HG03342 (cell line): ENCODE data around the gene PITX1.

Source experiments
- ATAC-seq: cut with Tn5 transposase; IDR thresholded peaks from one replicate; pipeline ENCODE4 v1.9.1; 2021; ENCODE audit warnings: mild to moderate bottlenecking, moderate library complexity; ENCODE audit not compliant: unreplicated experiment

The PITX1 gene

DNA sequence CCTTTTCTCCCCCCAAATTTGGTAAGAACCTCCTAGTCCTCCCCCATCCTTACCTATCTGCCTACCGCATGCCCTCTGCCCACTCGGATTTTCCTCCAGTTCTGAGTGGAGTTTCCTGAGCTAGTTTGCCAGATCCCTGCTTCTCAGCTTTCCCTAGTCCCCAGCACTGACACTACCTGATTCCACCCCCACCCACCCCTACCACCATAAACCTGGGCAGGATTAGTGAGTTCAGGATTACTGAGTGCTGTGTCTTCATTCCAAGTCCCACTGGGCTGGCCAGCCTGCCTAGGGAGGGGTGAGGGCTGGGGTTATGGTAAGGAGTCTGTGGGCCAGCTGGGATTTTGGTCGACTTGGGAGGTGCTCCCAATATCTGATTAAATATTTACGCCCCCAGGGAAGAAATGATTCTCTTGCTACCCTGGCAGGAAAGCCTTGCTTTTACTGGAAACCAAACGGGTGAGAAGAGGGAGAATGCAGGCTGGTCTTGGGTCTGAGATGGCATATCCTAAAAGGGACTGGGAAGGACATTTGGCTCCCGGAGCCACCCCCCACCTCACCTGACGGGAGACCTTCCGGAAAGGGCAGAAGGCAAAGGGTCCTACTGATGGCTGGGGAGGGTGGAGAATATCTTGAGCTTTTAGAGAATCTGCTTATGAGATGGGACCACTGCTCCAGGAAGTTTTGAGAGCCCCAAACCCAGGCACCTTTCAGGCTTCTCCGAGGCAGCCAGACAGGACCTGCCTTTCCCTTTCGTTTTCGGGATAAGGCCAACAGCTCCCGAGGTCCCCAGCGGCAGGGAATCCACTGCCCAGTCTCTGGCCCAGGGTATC lies 3.7 kb downstream of the PITX1 start:
- no peak for ATAC-seq

DNA sequence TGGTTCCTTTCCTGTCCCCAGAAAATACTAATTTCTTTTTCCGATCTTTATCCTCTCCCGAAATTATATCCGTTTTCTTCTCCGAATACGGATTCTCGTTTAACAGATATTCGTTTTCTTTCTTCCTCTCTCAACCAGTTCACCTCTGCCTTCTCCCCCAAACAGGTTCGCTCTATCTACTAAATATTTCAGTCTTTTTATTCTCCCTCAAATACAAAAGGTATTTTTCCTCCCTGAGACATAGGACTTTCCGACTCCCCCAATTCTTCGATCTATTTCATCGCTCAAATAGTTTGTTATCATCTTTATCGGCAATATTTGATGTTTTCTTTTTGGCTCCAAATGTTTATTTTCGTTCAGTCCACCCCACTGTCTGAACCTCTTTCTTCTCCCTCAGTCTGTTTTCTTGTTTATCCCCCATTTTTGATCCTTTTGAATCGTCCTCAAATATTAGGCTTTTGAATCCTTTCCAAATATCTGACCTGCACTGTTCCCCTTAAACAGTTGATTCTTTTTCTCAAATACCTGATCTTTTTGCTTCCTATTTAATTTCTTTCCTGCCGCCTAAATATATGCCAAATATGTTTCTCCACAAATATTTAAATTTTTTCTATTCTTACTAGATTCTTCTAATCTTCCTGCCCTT lies 4.4 kb downstream of the PITX1 start:
- no peak for ATAC-seq

DNA sequence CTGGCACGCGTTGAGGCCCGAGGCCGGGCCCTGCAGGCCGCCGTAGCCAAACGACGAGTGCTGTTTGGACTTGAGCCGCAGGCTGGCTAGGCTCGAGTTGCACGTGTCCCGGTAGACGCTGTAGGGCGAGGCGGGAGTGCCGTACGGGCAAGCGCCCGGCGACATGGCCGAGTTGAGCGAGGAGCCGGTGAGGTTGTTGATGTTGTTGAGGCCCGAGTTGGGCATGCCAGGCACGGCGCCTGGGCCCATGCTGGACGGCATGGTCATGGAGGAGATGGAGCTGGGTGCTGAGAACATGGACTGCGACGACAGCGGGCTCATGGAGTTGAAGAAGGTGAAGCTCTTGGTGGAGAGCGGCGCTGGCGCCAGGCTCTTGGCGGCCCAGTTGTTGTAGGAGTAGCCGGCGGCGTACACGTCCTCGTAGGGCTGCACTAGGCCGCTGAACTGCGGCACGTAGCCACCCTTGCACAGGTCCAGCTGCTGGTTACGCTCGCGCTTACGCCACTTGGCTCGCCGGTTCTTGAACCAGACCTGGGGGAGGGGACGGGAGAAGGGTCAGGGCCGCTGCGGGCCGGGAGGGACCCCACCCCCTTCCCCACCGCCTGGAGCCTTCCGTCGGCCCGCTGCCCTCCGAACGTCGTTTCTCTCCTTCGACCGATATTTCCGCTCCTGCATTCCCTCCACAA lies 5.1 kb downstream of the PITX1 start:
- no peak for ATAC-seq

DNA sequence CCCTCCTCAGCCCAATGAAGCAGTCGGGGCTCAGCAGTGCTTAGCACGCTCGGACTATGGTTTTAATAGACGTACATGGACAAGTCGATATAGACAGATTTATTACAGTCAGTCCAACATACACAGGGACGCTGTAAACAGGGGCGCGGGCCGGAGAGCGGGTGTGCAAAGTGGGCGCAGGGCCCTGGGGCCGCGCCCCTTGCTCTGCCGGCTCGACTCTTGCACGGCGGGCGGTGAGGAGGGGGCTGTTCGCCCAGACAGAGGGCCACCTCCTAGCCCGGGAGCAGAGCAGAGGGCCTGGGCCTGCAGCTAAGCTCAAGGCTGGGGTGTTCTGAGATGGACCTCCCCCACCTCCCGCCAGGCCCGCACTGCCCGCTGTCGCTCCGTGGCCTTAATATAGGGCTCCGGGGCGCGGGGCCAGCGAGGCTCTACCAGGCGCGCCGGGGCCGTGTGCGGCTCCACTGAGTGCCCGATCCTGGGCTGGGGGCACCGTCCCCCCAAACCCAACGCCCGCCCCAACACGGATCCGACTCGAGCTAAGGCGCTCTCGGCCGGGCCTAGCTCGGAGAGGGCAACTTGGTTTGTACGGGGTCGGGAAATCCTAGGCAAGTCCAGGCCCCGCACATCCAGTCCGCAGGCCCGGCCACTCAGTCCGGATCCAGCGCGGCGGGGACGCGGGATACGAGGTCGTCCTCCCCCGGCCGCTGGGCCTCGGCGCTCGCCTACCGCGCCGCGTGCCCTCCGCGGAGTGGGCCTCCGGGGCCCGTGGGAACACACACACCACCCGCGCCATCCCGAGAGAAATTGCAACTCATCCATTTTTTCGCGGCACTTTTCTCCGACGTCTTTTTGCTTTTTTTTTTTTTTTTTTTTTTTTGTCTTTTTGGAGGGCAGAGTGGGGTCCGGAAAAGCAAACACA lies 6.1 kb downstream of the PITX1 start:
- ATAC-seq = no peak

DNA sequence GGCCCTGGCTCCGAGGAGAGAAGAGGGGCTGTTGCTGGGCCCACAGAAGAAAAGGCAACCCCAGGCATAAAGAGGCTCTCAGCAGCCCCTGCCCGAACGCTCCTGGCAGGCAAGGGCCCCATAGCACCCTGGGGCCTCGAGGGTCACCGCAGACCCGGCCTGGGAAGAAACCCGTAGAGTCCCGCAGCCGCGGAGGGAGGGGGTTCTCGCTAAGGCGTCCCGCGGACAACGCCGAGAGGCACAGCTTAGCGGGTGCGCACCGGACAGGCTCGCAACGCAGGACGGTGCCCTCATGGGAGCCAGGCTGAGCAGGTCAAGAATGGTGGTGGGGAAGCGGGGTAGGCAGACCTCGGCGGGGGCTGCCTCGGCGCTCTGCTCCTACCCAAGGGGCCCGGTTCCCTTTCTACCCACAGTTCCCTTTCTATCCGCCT lies 6.7 kb downstream of the PITX1 start:
- no peak for ATAC-seq

DNA sequence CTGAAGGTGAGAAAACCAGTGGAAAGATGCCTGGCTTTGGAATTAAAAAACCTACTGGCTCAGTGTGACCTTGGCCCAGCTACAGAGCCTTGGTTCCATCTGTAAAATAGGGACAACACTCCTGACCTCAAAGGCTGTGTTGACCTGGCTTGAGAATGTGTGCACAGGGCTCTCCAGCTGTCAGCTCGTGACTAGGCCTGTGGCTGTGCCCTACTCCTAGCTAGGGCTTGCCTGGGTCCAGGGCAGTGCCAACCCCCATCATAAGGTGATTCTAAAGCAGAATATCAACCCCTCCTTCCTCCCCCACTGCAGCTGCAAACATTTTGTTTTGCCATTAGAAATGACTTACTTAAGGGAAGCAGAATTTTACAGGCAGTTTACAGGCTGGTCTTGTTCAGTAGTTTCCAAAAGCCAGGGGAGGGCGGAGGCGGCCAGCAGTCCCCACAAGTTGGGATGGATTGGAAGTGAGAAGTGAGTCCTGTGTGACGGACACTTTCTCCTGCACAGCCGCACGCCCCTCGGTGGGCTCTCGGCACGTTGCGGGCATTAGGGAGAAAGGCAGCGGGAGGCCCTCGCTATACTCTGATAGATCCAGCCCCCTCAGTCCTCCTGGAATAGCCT lies 7.3 kb downstream of the PITX1 start:
- no peak for ATAC-seq

DNA sequence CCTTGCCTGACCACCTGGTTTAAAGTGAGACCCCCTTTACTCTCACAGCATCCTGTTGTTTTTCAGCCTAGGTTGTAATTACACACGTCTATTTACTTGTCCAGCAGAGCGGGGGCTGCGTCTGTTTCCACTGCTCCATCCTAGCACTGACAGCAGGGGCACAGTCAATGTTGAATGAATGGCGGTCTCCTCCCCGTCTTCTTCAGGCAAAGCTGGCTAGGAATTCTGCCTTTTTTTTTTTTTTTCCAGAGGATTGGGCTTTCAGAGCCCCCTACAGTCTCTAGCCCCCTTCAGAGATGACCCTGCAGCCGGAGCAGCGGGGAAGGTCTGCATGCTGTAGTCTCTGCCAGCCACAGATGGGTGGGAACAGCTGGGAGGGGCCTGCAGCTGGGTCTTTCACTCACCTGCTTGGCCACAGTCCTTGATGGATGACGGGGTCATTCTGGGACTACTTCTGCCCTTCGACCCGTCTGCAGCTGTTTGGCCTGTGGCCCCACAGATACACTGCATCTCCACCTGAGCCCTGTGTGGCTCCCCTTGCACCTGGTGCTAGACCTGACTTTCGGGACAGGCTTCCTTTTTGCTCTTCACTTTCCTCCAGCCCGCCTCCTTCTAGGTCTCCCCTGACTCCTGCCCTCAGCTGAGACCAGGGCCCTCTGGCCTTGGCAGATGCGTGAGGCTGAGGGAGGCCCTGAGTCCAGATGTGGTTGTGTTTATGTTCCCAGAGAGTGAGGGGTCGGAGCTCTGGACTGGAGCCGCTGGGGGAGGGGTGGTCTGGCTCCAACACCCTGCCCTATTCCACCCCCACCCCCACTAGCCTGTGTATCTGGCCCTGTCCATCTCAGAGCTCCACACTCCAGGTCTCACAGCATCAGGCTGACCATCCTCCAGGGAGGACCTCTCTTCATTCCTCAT lies 8.0 kb downstream of the PITX1 start:
- no peak for ATAC-seq

DNA sequence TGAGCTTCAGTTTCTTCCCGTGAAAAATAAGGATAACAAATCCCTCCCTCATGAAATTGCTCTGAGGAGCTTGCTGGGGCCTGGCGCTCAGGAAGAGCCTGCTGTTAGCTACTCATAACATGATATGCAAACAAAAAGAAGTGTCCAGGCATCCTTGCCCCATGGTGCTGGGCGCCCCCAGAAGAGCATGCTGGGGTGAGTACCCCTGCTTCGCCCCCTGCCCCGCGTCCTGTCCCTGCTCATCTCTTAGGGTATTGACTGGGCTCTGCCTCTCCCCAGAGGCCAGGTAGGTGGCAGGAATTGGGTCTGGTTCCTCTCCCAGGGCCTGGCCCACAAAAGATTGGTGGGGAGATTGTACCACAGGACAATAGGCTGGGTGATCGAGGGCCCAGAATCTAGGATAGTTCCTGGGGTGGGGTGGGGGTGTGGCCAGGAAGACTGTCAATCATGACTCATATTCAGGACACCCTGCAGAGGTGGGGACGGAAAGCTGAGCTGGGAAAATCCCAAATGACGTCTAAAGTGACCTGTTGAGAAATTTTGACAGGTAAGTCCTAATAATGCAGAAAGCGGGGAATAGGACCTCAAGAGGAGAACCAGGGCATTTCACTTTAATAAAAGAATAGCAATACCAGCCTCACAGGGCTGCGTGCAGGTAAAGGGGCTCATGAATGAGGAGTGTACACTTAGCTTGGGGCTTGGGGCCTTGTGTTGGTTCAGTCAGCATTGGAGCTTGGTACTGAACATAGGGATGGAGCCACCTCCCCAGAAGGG lies 8.9 kb downstream of the PITX1 start:
- ATAC-seq = no peak

DNA sequence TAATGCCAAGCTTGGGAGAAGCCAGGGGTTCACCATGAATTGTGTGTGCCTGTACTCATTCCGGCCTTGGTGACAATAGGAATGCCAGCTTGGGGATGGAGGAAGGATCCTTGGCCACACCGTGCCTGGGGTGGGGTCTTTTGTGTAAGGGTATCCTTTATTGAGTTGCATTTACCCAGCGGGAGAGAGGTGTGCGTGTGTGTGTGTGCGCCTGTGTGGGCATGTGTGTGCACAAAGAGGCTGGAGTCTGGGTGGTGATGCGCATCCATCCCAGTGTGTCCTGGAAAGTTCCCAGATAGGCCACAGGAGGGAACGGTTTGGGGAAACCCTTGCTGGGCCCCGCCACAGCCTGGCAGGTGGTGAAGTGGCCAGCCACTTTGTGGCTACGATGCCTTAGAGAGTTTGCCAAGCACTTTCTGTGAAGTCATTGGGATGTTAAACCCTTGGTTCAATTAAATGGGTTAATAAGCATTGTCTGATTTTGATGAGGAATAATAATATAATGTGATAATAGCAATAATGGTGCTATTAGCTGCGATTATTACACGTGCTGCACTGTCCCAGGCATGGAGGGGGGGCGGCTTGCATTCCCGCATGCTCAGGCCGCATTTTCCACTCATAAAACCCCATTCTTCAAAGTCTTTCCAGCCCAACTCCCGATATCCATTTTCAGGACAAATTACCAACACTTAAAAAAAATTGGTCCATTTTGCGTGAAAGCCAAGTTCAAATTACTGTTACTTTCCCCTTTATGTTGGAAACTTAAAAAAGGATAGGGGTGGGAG lies 13.7 kb downstream of the PITX1 start:
- no peak for ATAC-seq

DNA sequence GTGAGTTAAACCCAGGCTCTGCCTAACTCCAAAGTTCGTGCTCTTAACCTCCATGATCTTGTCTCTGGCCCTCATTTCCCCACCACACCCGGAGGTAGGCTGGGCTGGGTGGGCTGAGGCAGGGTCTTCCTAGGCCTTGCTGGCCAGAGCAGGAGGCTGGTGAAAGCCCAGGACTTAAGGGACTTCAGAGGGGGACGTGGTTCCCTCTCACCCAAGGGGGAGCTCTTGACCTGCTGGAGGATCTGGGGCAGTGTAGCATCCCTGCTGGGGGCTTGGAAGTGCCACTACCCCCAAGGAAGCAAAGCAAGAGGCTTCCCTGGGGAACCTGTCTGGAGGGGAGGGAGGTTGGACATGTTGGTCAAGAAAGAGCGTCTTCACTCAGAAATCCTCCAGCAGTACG lies 14.7 kb downstream of the PITX1 start:
- no peak for ATAC-seq

DNA sequence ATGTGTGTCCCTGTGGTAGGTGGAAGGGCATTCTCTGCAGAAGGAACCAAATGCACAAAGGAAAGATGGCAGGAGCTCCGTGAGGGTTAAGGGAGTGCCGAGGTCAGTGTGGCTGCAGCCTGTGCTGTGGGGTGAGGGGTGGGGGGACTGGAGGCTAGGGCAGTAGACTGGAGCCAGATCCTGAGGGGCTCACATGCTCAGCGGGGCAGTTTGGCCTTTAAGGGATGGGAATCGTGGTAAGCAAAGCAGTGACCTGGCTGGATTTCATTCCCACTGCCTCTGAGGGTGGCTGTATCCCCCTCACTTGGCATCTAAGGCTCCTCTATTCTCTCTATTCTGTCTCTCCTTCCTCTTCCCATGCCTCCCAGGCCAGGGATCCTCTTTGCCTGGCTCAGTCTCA lies 15.6 kb downstream of the PITX1 start:
- no peak for ATAC-seq

DNA sequence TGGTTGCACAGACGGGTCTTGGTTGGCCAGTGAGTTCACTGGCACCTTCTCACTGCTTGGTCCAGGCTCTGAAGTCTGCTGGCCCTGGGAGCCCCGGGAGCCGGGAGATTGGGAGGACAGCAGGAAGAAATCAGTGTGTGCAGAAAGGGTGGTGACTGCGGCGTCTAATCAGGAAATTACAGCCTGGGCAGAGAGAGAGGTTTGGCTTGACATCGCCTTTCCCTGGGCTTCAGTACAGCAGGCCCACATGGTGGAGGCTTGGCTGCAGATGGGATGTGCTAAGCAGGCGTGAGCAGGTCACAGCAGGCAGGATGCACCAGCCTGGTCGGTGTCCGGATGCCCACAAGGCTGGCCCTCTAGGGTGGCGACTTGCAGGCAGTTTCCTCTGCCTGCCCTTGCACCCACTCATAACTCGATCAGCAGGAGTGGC lies 17.2 kb downstream of the PITX1 start:
- no peak for ATAC-seq

DNA sequence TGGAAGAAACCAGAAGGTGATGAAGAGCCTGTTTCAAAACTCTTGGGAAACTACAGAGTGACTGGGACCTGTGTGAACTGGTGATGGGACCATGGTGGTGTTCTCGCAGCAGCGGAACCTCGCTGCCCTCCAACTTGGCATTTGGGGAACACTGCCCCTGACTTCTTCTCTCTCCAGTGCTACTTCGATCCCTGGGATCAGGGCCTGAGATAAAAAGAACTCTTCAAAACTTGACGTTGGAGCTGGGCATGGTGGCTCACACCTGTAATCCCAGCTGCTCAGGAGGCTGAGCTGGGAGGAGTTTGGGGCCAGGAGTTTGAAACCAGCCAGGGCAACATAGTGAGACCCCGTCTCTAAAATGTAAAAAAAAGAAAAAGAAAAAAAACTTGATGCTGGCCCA lies 18.1 kb downstream of the PITX1 start:
- ATAC-seq = no peak

DNA sequence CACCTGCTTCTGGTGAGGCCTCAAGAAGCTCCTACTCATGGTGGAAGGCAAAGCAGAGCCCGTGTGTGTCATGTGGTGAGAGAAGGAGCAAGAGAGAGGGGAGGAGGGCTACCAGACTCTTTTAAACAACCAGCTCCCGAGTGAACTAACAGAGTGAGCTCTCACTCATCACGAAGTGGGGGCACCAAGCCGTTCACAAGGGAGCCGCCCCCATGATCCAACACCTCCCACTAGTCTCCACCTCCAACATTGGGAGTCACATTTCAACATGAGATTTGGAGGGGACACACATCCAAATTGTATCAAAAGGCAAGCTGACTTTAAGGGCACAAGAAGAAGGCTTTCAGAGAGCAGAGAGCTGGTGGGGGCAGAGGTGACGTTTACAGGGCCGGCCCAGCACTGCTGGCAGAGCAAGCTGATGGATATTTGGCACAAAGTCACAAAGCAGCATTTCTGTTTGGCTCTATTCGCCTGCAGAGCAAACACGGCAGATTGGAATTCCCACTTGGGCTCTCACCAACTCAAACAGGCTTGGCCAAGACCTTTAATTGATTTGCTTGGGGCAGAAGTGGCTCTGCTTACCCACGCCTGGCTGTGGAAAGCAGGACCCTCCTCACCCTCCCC lies 20.0 kb downstream of the PITX1 start:
- no peak for ATAC-seq

DNA sequence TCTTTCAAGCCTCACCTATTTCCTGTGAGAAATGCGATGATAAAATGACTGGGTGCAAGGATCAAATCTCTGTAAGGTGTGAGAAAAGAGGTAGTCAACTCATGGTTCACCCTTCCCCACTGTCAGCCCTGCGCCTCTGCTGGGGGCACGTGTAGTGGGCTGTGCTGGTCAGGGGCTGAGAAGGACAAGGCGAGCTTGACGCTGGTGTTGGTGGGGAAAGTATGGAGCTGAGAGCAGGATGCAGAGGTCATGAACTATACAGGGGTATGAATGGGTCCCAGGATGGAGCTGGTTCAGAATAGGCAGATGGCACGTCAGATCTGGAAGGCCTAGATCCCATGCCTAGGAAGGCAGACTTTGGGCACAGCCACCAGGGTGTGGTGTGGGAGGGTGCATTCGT lies 20.6 kb downstream of the PITX1 start:
- no peak for ATAC-seq

DNA sequence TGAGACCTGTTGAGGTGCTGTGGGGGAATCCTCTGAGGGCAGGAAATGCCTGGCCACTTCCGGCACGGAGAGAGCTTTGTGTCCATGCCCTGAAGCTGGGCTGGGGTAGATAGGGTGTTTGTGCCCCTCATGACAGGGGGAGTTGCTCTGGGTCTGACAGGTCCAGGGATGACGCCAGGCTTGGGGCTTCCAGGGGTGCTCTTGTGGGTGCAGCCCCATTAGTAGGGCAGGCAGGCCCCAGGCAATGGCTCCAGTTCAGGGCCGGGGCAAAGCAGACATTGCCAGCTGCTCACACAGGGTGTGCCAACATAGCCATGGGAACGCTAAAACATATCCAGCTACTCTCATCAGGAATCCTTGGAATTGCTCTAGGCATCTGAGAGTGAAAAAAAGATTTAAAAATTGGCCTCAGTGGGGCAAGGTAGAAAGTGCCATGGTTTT lies 21.1 kb downstream of the PITX1 start:
- no peak for ATAC-seq

DNA sequence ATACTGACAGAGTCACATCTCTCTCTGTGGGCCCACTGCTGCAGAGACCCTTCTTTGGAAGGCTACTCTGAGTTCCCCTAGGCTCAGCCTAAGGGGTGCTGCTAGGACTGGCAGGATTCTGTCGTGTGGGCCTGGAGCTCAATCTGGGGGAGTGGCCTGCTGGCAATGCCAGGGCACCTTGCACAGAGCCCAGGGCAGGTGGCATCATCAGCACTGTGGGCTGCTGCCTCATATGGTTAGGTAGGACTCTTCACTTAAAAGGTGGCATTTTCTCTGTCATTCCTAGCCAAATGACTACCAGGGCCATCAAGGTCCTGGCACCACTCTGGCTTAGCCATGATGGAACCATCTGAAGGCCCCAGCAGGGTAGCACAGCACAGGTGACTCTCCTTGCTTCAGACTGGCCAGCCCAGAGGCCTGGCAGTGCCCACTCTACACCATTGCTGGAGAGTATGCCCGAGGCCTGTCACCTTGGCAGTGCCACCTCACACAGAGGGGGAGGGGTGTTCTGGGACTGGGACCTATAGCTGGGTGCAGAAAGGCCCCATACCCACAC lies 21.9 kb downstream of the PITX1 start:
- ATAC-seq = no peak
